Bronchial epithelial cell (primary cell): ENCODE results near the gene SLC25A27. TPM values are rescaled to one million over a fixed set of nuclear protein-coding genes. Genes with fewer than 3 reads are reported as not detected.
A peak's percentile ranks its signal among the peaks of the same experiment; 100 is the strongest.

Source experiments
- DNase-seq: peaks from one replicate; pipeline ENCODE4 v3.0.0-alpha.2; 2010; ENCODE audit warnings: low read depth
- FAIRE-seq: peaks from 2 replicates; lab custom pipeline; 2011; peaks lifted over from hg19 to GRCh38; lab: Jason Lieb, UNC
- H3K27me3 ChIP-seq: 2 replicates; pipeline ENCODE4 v1.5.1; 2011; ENCODE audit warnings: low read length; ENCODE audit not compliant: control insufficient read depth, insufficient read depth
- H3K36me3 ChIP-seq: 2 replicates; pipeline ENCODE4 v1.5.1; 2011; ENCODE audit warnings: low read length; ENCODE audit not compliant: control insufficient read depth, insufficient read depth
- H3K4me3 ChIP-seq: 2 replicates; pipeline ENCODE4 v1.5.1; 2011; ENCODE audit warnings: mild to moderate bottlenecking, low read depth, low read length, control low read depth
- CTCF ChIP-seq: IDR thresholded peaks from 2 replicates; pipeline ENCODE4 v1.5.1; 2011; ENCODE audit warnings: mild to moderate bottlenecking, moderate library complexity, low read length, control low read depth, inconsistent platforms; ENCODE audit not compliant: insufficient read depth, severe bottlenecking
- total RNA-seq: library from RNA; depleted of rRNA; stranded (reverse); fragments of >200 nt; gene quantifications from 2 replicates; pipeline ENCODE4 v1.2.1, GENCODE V29; 2014

SLC25A27 gene
- total RNA-seq, result 5.3 and 13.8 TPM in 2 replicates

GRCh38 chr6:46652603-46653438 lies at the start of gene SLC25A27, which contains the start of gene CYP39A1:
Gene SLC25A27, plus strand, starts transcription at chr6:46652975. Its CDS starts 218 bp downstream, at chr6:46653193.
Gene CYP39A1, minus strand, starts transcription at chr6:46652818. Its CDS starts 236 bp downstream, at chr6:46652582.
- H3K4me3 ChIP-seq, result peak within 1 kb of the TSS; percentile 73
- H3K27me3 ChIP-seq, result no peaks in the 10 kb centered on the region
- TF ChIP-seq CTCF, result no peak
- DNase-seq (peak; percentile 84), FAIRE-seq (peak; percentile 23)
- no peaks in the 10 kb centered on the region for H3K36me3 ChIP-seq

DNA sequence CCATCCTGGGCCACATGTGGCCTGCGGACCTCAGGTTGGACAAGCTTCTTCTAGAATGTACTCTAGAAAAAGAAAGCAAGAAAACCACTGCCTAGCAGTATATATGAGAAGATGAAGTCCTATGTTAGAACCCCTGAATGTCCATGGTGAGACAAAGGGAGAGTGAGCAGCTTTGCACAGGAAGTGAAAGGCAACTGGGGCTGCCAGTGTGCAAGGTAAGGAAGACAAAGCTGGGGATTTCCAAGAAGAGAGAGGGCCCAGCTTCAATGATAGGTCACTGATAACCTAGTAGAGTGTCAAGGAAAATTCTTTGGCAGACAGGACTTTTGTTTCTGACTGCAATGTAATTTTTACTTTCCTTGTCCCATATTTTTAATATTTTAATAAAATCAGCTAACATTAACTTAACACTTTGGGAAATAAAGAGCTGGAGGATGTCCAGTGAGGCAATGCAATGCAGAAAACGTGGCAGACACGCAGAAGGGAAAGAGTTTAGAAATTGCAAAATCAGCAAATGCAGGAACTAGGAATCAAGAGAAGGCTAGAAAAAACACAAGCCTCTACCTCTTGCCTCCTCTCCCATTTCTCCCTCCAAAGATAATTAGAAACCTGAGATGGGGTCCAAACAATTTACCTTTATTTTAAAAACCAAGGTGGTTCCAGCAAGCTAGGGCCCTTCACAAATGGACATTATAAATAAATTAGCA lies 47.5 kb upstream of the SLC25A27 start:
- Histone ChIP-seq H3K4me3 (no peak overlapping the region), H3K27me3 (no peaks in the 10 kb centered on the region), H3K36me3 (no peaks in the 10 kb centered on the region)
- DNase-seq, result no peak
- no peak for TF ChIP-seq CTCF
- no peak for FAIRE-seq

DNA sequence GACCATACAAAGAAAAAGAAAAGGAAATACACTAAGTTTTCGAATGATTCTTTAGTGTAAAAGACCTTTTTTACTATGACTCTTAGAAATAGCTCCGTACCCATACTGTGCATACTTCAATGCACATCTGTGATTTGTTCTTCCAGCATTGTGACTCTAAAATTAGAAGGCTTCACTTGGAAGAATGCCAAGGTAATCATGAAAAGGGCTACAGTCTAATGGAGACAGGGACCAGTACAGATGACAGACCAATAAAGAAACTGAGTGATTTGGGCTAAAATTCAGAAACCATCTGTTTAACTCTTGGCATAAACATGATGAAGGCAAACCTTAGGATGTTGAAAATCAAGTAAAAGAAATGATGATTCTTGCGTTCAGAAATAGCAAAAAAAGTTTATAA lies 46.4 kb upstream of the SLC25A27 start:
- Histone ChIP-seq H3K36me3 (no peaks in the 10 kb centered on the region), H3K4me3 (no peak overlapping the region), H3K27me3 (no peaks in the 10 kb centered on the region)
- no peak for TF ChIP-seq CTCF
- FAIRE-seq (no peak), DNase-seq (no peak)

- H3K27me3 ChIP-seq, result no peaks in the 10 kb centered on the region
- DNase-seq, result no peak
- FAIRE-seq, result no peak
- no peaks in the 10 kb centered on the region for H3K36me3 ChIP-seq
- no peak overlapping the region for H3K4me3 ChIP-seq
- TF ChIP-seq CTCF, result no peak
Observed at GRCh38 chr6:46610862-46611553, 41.8 kb upstream of the SLC25A27 start.

DNA sequence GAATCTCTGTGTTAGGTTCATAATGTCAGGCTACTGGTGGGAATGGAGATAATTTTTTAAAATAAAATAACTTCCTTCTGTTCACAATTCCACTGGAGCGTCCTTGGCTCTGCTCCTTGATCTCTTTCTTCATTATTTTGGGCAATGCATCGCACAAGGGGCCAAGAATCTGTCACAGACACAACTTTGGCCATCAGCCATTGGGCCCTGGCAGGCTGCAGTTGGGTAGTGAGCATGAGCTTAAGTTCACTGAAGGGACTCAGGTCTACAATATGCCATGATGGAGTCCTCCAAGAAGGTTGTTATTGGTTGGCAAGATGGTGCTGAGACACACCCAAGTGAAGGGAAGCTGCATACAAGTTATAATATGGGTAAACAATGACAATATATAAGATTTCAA lies 40.1 kb upstream of the SLC25A27 start:
- TF ChIP-seq CTCF, result no peak
- no peaks in the 10 kb centered on the region for H3K27me3 ChIP-seq
- no peak for FAIRE-seq
- no peaks in the 10 kb centered on the region for H3K36me3 ChIP-seq
- DNase-seq, result no peak
- no peak overlapping the region for H3K4me3 ChIP-seq
